ENCODE measurements around the gene ENTREP1.

The ENTREP1 gene

DNA sequence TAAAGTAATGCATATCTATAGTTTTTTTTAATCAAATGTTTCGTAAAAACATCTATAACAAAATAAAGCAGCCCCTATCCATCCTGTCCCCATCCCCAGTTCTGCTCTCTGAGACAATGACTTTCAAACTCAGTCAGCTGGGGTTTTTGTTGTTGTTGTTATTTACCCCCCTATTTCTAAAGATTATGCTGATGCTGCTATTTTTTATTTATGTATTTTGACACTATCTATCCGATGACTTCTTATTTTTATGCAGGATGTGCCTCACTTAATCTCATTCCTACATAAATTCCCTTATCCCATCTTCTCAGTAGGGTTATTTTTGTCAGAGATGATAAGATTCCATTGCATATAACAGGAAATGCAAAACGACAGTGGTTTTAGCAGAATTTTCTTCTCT is 45.3 kb upstream of the ENTREP1 start:
- Histone ChIP-seq H4K20me1 (ENCODE audit: insufficient read depth, low read length) (no peaks in the 10 kb centered on the region), H3K4me2 (ENCODE audit: low read length) (no peak overlapping the region), H3K27me3 (ENCODE audit: insufficient read depth, low read length) (no peaks in the 10 kb centered on the region), H3K4me1 (ENCODE audit: insufficient read depth, low read length, severe bottlenecking) (no peaks in the 10 kb centered on the region), H3K36me3 (ENCODE audit: insufficient read depth, low read length) (no peaks in the 10 kb centered on the region; the same call in 1 of the 2 replicates), H3K79me2 (ENCODE audit: insufficient read depth, low read length) (no peaks in the 10 kb centered on the region), H2AFZ (ENCODE audit: low read length) (no peak overlapping the region), H3K4me3 (ENCODE audit: low read depth, low read length, poor library complexity, severe bottlenecking) (no peak overlapping the region), H3K9me2 (ENCODE audit: low read depth, low read length) (no peaks in the 10 kb centered on the region), H3F3A (ENCODE audit: insufficient read depth, low read length) (no peaks in the 10 kb centered on the region), H3K9ac (ENCODE audit: low read length) (no peak overlapping the region), H3K27ac (ENCODE audit: low read depth, low read length, poor library complexity, severe bottlenecking) (no peak overlapping the region), H3K9me3 (ENCODE audit: low read length) (0 out of 2 replicates have a peak, but pooled peaks cover 3% of the 10 kb centered on the region)
- no peak for TF ChIP-seq EZH2 (IDR thresholded peaks at IDR 0.05; ENCODE audit: borderline replicate concordance, low read length)
- TF ChIP-seq, protein P1, sequence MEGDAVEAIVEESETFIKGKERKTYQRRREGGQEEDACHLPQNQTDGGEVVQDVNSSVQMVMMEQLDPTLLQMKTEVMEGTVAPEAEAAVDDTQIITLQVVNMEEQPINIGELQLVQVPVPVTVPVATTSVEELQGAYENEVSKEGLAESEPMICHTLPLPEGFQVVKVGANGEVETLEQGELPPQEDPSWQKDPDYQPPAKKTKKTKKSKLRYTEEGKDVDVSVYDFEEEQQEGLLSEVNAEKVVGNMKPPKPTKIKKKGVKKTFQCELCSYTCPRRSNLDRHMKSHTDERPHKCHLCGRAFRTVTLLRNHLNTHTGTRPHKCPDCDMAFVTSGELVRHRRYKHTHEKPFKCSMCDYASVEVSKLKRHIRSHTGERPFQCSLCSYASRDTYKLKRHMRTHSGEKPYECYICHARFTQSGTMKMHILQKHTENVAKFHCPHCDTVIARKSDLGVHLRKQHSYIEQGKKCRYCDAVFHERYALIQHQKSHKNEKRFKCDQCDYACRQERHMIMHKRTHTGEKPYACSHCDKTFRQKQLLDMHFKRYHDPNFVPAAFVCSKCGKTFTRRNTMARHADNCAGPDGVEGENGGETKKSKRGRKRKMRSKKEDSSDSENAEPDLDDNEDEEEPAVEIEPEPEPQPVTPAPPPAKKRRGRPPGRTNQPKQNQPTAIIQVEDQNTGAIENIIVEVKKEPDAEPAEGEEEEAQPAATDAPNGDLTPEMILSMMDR (IDR thresholded peaks at IDR 0.05; ENCODE audit: low read length) = no peak

DNA sequence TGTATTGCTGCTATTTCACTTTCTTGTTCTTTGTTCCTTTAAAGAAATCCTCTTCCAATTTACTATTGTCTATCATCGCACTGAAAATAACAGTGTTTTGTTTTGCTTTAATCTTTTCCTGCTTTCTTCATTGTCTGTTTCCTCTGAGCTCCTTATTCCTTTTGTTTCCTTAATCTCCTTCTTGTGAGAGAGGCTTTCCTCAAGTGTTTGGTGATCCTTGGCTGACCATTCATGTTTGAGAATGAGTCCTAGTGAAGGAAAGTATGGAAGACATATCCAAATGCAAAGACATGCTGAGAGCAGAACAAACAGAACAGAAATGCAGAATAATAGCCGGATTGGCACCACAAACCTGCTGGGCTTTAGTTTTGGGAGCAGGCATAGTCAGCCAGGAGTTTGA is 42.0 kb upstream of the ENTREP1 start:
- 0 out of 2 replicates have a peak, but pooled peaks cover 3% of the 10 kb centered on the region for H3K9me3 ChIP-seq (ENCODE audit: low read length)
- H3K4me2 ChIP-seq (ENCODE audit: low read length) = no peak overlapping the region
- H3K9me2 ChIP-seq (ENCODE audit: low read depth, low read length) = no peaks in the 10 kb centered on the region
- no peak overlapping the region for H3K4me3 ChIP-seq (ENCODE audit: low read depth, low read length, poor library complexity, severe bottlenecking)
- H3K27ac ChIP-seq (ENCODE audit: low read depth, low read length, poor library complexity, severe bottlenecking) = no peak overlapping the region
- no peak overlapping the region for H2AFZ ChIP-seq (ENCODE audit: low read length)
- no peaks in the 10 kb centered on the region for H3K4me1 ChIP-seq (ENCODE audit: insufficient read depth, low read length, severe bottlenecking)
- H3K79me2 ChIP-seq (ENCODE audit: insufficient read depth, low read length) = no peaks in the 10 kb centered on the region
- no peaks in the 10 kb centered on the region for H4K20me1 ChIP-seq (ENCODE audit: insufficient read depth, low read length)
- no peaks in the 10 kb centered on the region; the same call in 1 of the 2 replicates for H3K36me3 ChIP-seq (ENCODE audit: insufficient read depth, low read length)
- no peaks in the 10 kb centered on the region for H3F3A ChIP-seq (ENCODE audit: insufficient read depth, low read length)
- no peak overlapping the region for H3K9ac ChIP-seq (ENCODE audit: low read length)
- H3K27me3 ChIP-seq (ENCODE audit: insufficient read depth, low read length) = no peaks in the 10 kb centered on the region
- TF ChIP-seq EZH2 (IDR thresholded peaks at IDR 0.05; ENCODE audit: borderline replicate concordance, low read length) = no peak
- TF ChIP-seq, protein P1 (IDR thresholded peaks at IDR 0.05; ENCODE audit: low read length) = no peak

DNA sequence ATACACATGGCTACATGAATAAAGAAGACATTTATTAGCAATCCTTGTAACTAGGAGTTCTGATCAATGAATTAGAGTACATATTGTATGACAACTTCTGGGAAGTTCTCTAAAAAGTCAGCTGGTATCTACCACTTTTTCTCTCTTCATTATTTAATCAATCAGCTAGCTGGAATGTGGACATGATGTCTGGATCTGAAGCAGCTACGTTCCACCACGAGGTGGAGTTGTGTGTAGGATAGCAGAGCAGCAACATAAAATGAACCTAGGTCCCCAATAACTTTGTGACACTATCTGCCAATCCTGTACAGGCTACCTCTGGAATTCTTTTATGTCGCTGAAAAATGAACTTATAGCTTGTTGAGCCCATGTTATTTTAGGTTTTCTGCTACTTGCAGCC is 32.9 kb upstream of the ENTREP1 start:
- no peak overlapping the region for H3K4me3 ChIP-seq (ENCODE audit: low read depth, low read length, poor library complexity, severe bottlenecking)
- H4K20me1 ChIP-seq (ENCODE audit: insufficient read depth, low read length) = no peaks in the 10 kb centered on the region
- H3K9me2 ChIP-seq (ENCODE audit: low read depth, low read length) = no peaks in the 10 kb centered on the region
- TF ChIP-seq, protein P1 (IDR thresholded peaks at IDR 0.05; ENCODE audit: low read length) = no peak; the same call in 1 of the 2 replicates
- TF ChIP-seq EZH2 (IDR thresholded peaks at IDR 0.05; ENCODE audit: borderline replicate concordance, low read length) = no peak
- no peak overlapping the region for H3K9ac ChIP-seq (ENCODE audit: low read length)
- no peaks in the 10 kb centered on the region for H3K79me2 ChIP-seq (ENCODE audit: insufficient read depth, low read length)
- no peaks in the 10 kb centered on the region for H3K9me3 ChIP-seq (ENCODE audit: low read length)
- no peak overlapping the region for H3K4me2 ChIP-seq (ENCODE audit: low read length)
- H3K36me3 ChIP-seq (ENCODE audit: insufficient read depth, low read length) = no peaks in the 10 kb centered on the region
- H3K27me3 ChIP-seq (ENCODE audit: insufficient read depth, low read length) = no peaks in the 10 kb centered on the region
- no peaks in the 10 kb centered on the region for H3K4me1 ChIP-seq (ENCODE audit: insufficient read depth, low read length, severe bottlenecking)
- H3K27ac ChIP-seq (ENCODE audit: low read depth, low read length, poor library complexity, severe bottlenecking) = no peak overlapping the region
- no peaks in the 10 kb centered on the region for H3F3A ChIP-seq (ENCODE audit: insufficient read depth, low read length)
- H2AFZ ChIP-seq (ENCODE audit: low read length) = no peak overlapping the region
